H9 (cell line): ENCODE data around the gene FHOD3. TPM values are rescaled to one million over a fixed set of nuclear protein-coding genes. Genes with fewer than 3 reads are reported as not detected.

ENCODE experiments used
- DNase-seq: peaks from one replicate; pipeline ENCODE4 v3.0.0-alpha.2; 2017
- H2AFZ ChIP-seq: one replicate; pipeline ENCODE4 v1.6.1; 2013; ENCODE audit warnings: mild to moderate bottlenecking, low read length, control low read depth, moderate library complexity
- H2AK5ac ChIP-seq: 2 replicates; pipeline ENCODE4 v1.6.1; 2013; ENCODE audit warnings: low read length, control low read depth, mixed read lengths; ENCODE audit not compliant: insufficient read length
- H2BK120ac ChIP-seq: one replicate; pipeline ENCODE4 v1.6.1; 2013; ENCODE audit warnings: low read depth, mild to moderate bottlenecking, low read length, control low read depth, inconsistent platforms; ENCODE audit not compliant: poor library complexity, severe bottlenecking
- H2BK12ac ChIP-seq: 2 replicates; pipeline ENCODE4 v1.6.1; 2013; ENCODE audit warnings: low read length, control low read depth, mixed read lengths, low read depth; ENCODE audit not compliant: insufficient read length
- H2BK15ac ChIP-seq: 2 replicates; pipeline ENCODE4 v1.6.1; 2013; ENCODE audit warnings: low read depth, low read length, control low read depth
- H2BK20ac ChIP-seq: one replicate; pipeline ENCODE4 v1.6.1; 2013; ENCODE audit warnings: low read depth, mild to moderate bottlenecking, low read length, control low read depth, inconsistent platforms; ENCODE audit not compliant: poor library complexity, severe bottlenecking
- H2BK5ac ChIP-seq: 2 replicates; pipeline ENCODE4 v1.6.1; 2013; ENCODE audit warnings: low read length, control low read depth, mixed read lengths; ENCODE audit not compliant: insufficient read length
- H3K14ac ChIP-seq: 2 replicates; pipeline ENCODE4 v1.6.1; 2013; ENCODE audit warnings: low read length, control low read depth; ENCODE audit not compliant: insufficient read depth
- H3K18ac ChIP-seq: 2 replicates; pipeline ENCODE4 v1.6.1; 2013; ENCODE audit warnings: low read depth, mild to moderate bottlenecking, mixed read lengths, low read length, control low read depth; ENCODE audit not compliant: insufficient read length
- H3K23ac ChIP-seq: 2 replicates; pipeline ENCODE4 v1.6.1; 2013; ENCODE audit warnings: low read length, control low read depth, mixed read lengths, low read depth; ENCODE audit not compliant: insufficient read length
- H3K23me2 ChIP-seq: 2 replicates; pipeline ENCODE4 v1.6.1; 2013; ENCODE audit warnings: low read depth, mild to moderate bottlenecking, mixed read lengths, low read length, control low read depth; ENCODE audit not compliant: insufficient read length, poor library complexity, severe bottlenecking
- H3K27ac ChIP-seq: 2 replicates; pipeline ENCODE4 v1.5.1; 2013; ENCODE audit warnings: low read length, control low read depth, mixed read lengths, low read depth; ENCODE audit not compliant: insufficient read length
- H3K27me3 ChIP-seq: 2 replicates; pipeline ENCODE4 v1.6.1; 2013; ENCODE audit warnings: low read length, control low read depth, inconsistent platforms; ENCODE audit not compliant: insufficient read depth
- H3K4ac ChIP-seq: 2 replicates; pipeline ENCODE4 v1.6.1; 2013; ENCODE audit warnings: low read depth, mild to moderate bottlenecking, control low read depth, inconsistent platforms, low read length, moderate library complexity
- H3K4me1 ChIP-seq: 2 replicates; pipeline ENCODE4 v1.6.1; 2013; ENCODE audit warnings: low read length, control low read depth, inconsistent platforms; ENCODE audit not compliant: insufficient read depth
- H3K4me2 ChIP-seq: 2 replicates; pipeline ENCODE4 v1.6.1; 2013; ENCODE audit warnings: low read length, control low read depth, mixed read lengths; ENCODE audit not compliant: insufficient read length, insufficient read depth
- H3K56ac ChIP-seq: 2 replicates; pipeline ENCODE4 v1.6.1; 2013; ENCODE audit warnings: low read depth, mild to moderate bottlenecking, mixed read lengths, low read length, control low read depth; ENCODE audit not compliant: insufficient read length
- H3K79me1 ChIP-seq: 2 replicates; pipeline ENCODE4 v1.6.1; 2013; ENCODE audit warnings: low read depth, mild to moderate bottlenecking, moderate library complexity, low read length, control low read depth, inconsistent platforms; ENCODE audit not compliant: insufficient read depth, poor library complexity, severe bottlenecking
- H3K79me2 ChIP-seq: 2 replicates; pipeline ENCODE4 v1.6.1; 2013; ENCODE audit warnings: low read length, control low read depth, inconsistent platforms; ENCODE audit not compliant: insufficient read depth
- H3K9ac ChIP-seq: 2 replicates; pipeline ENCODE4 v1.6.1; 2013; ENCODE audit warnings: low read length, control low read depth, mixed read lengths; ENCODE audit not compliant: insufficient read length; ENCODE audit errors: extremely low read depth
- H3K9me3 ChIP-seq: one replicate; pipeline ENCODE4 v1.6.1; 2013; ENCODE audit warnings: low read depth, low read length, inconsistent platforms; ENCODE audit not compliant: control insufficient read depth
- H3T11ph ChIP-seq: one replicate; pipeline ENCODE4 v1.6.1; 2013; ENCODE audit warnings: mild to moderate bottlenecking, low read length, control low read depth, inconsistent platforms
- H4K20me1 ChIP-seq: one replicate; pipeline ENCODE4 v1.6.1; 2013; ENCODE audit not compliant: control insufficient read depth, insufficient read length, insufficient read depth
- H4K5ac ChIP-seq: 2 replicates; pipeline ENCODE4 v1.6.1; 2013; ENCODE audit warnings: low read depth, mild to moderate bottlenecking, mixed read lengths, low read length, control low read depth; ENCODE audit not compliant: insufficient read length
- H4K8ac ChIP-seq: replicated peaks from 2 replicates; pipeline ENCODE4 v1.6.1; 2013; ENCODE audit warnings: low read length, control low read depth, mixed read lengths, low read depth; ENCODE audit not compliant: insufficient read length
- H4K91ac ChIP-seq: 2 replicates; pipeline ENCODE4 v1.6.1; 2013; ENCODE audit warnings: low read depth, mild to moderate bottlenecking, moderate library complexity, mixed read lengths, low read length, control low read depth; ENCODE audit not compliant: insufficient read length
- H3K27ac Mint-ChIP-seq, 3 experiments: 2 replicates in 2 of 3; 3 replicates in 1 of 3; pipeline ENCODE4 v1.8.0; 2020 to 2021; ENCODE audit warnings: mixed read lengths in 3 of 3, mild to moderate bottlenecking in 1 of 3, moderate library complexity in 1 of 3
- H3K27me3 Mint-ChIP-seq: 2 replicates; pipeline ENCODE4 v1.8.0; 2021; ENCODE audit warnings: low read depth, mild to moderate bottlenecking, moderate library complexity, mixed read lengths
- H3K36me3 Mint-ChIP-seq, 3 experiments: 2 replicates in 2 of 3; 3 replicates in 1 of 3; pipeline ENCODE4 v1.8.0; 2020 to 2021; ENCODE audit warnings: low read depth in 3 of 3, mixed read lengths in 3 of 3; ENCODE audit not compliant: insufficient read depth in 1 of 3
- H3K4me1 Mint-ChIP-seq, 2 experiments: 2 replicates each; pipeline ENCODE4 v1.8.0; 2020; ENCODE audit warnings: mixed read lengths in 2 of 2
- H3K4me3 Mint-ChIP-seq, 2 experiments: 2 replicates in 1 of 2; 3 replicates in 1 of 2; pipeline ENCODE4 v1.8.0; 2020 to 2021; ENCODE audit warnings: mild to moderate bottlenecking in 2 of 2, mixed read lengths in 2 of 2, moderate library complexity in 1 of 2
- H3K9me3 Mint-ChIP-seq, 2 experiments: 2 replicates in 1 of 2; 3 replicates in 1 of 2; pipeline ENCODE4 v1.8.0; 2020; ENCODE audit warnings: mild to moderate bottlenecking in 2 of 2, mixed read lengths in 2 of 2, moderate library complexity in 1 of 2
- WGBS: extraction: QIAGEN DNeasy Blood & Tissue Kit; methylation state at CpG from one replicate; pipeline ENCODE4 v1.1.7; 2013; ENCODE audit warnings: missing lambda C conversion rate, low lambda C conversion rate, mixed read lengths; ENCODE audit not compliant: insufficient read length; ENCODE audit errors: extremely low coverage; 5-methylcytosine and 5-hydroxymethylcytosine counted together
- total RNA-seq: library from RNA; stranded (reverse); gene quantifications from 2 replicates; pipeline ENCODE4 v1.2.1, GENCODE V29; 2021
- TF ChIP-seq, protein P1 (sequence below): fragments of 200-600 bp; sonication (generic); conservative IDR thresholded peaks from 3 replicates; pipeline ENCODE4 v1.8.0; 2021; ENCODE audit warnings: antibody characterized with exemption, mild to moderate bottlenecking

The FHOD3 gene
- total RNA-seq, 1 experiment from 2014 or later, result 8.0 TPM

DNA sequence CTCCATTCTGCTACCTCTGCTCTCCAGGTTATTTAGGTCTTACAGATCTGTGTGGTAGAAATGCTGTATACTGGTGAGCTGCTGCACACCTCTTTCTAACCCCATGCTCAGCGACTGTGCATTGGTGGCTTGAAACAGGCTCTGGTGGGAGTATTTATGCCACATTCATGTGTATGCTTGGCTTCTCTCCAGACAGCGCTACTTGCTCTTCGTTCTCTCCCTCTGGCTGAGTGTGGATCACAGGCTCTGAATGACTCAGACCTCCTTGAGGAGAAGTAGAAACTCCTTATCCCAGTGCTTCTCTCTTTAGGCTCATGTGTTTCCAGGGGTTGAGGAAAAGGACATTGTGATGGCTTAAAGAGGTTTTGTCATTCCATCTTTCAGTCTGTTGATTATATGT, 54.9 kb downstream of the FHOD3 start:
- H3T11ph ChIP-seq, result no peak overlapping the region
- H3K14ac ChIP-seq, result no peak overlapping the region
- peaks cover 3% of the 10 kb centered on the region for H4K20me1 ChIP-seq
- H3K4me1 ChIP-seq, result peaks cover 5% of the 10 kb centered on the region; the same call in 1 of the 2 replicates
- H3K4me2 ChIP-seq, result no peak overlapping the region
- Mint-ChIP-seq H3K4me3 (no peak overlapping the region), H3K36me3 (peaks cover 0 to 6% (median 0%) of the 10 kb centered on the region in 3 experiments; a peak in 3 of 7 replicates), H3K27ac (no peak overlapping the region; a peak in 1 of 7 replicates), H3K4me1 (peaks cover 21 to 27% of the 10 kb centered on the region in 2 experiments), H3K9me3 (no peaks in the 10 kb centered on the region), H3K27me3 (peaks cover 3% of the 10 kb centered on the region)
- H4K8ac ChIP-seq, result no peak overlapping the region
- no peak overlapping the region for H2BK5ac ChIP-seq
- H2BK12ac ChIP-seq, result no peak overlapping the region
- no peak for DNase-seq
- no peak overlapping the region for H4K5ac ChIP-seq
- H3K18ac ChIP-seq, result no peak overlapping the region
- no peaks in the 10 kb centered on the region for H3K23me2 ChIP-seq
- no peak overlapping the region for H2BK120ac ChIP-seq
- no peak overlapping the region for H3K23ac ChIP-seq
- no peak overlapping the region for H2AK5ac ChIP-seq
- no peak overlapping the region for H4K91ac ChIP-seq
- no peak overlapping the region for H3K56ac ChIP-seq
- no peaks in the 10 kb centered on the region for H3K27me3 ChIP-seq
- no peaks in the 10 kb centered on the region for H3K79me1 ChIP-seq
- H2BK15ac ChIP-seq, result no peak overlapping the region
- TF ChIP-seq, protein P1, sequence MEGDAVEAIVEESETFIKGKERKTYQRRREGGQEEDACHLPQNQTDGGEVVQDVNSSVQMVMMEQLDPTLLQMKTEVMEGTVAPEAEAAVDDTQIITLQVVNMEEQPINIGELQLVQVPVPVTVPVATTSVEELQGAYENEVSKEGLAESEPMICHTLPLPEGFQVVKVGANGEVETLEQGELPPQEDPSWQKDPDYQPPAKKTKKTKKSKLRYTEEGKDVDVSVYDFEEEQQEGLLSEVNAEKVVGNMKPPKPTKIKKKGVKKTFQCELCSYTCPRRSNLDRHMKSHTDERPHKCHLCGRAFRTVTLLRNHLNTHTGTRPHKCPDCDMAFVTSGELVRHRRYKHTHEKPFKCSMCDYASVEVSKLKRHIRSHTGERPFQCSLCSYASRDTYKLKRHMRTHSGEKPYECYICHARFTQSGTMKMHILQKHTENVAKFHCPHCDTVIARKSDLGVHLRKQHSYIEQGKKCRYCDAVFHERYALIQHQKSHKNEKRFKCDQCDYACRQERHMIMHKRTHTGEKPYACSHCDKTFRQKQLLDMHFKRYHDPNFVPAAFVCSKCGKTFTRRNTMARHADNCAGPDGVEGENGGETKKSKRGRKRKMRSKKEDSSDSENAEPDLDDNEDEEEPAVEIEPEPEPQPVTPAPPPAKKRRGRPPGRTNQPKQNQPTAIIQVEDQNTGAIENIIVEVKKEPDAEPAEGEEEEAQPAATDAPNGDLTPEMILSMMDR, result no peak
- H2BK20ac ChIP-seq, result no peak overlapping the region
- H3K27ac ChIP-seq, result no peak overlapping the region
- H3K79me2 ChIP-seq, result no peaks in the 10 kb centered on the region
- WGBS, result no CpG with 5 or more reads among the region's 3 CpGs
- H3K4ac ChIP-seq, result no peak overlapping the region
- H3K9ac ChIP-seq, result no peak overlapping the region
- no peak overlapping the region for H2AFZ ChIP-seq
- H3K9me3 ChIP-seq, result no peaks in the 10 kb centered on the region
